ENCODE measurements around the gene TBL1Y.

TBL1Y gene

DNA sequence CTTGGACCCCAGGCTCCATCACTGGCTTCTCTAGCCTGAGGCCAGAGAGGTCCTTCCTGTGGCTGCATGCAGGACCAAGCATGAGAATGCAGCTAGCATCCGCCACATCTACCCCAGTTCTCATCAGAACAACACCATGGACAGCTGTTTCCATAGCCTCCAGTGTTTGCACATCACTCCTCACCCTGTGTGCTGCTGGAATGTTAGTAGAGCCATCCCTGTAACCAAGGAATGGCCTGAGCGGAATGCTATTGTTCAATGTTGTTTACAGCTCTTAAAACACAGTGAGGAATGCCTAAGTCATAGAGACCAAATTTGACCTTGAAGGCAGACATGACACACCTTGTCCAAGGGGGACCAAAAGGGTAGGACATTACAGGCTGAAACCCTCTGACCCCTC is 183.9 kb downstream of the TBL1Y start:
- DNase-seq, result no peak

DNA sequence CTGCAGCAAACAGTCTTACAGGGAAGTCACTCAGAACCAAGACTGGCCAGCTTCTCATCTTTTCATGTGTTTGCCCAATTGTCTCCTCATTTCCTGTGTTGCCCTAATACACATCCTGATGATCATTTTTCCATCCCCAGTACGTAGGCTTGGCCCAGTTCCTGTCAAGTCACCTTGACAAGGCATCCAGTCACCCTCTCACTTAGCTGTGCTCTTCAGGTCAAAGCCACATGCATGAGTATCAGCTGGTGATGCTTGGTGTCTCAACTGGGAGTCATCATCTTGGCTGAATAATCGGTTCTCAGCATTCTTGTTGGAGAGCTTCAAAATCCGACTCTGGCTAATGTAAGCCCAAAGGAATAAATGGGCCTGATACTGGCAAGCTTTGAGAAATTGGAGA is 186.5 kb downstream of the TBL1Y start:
- no peak for DNase-seq

DNA sequence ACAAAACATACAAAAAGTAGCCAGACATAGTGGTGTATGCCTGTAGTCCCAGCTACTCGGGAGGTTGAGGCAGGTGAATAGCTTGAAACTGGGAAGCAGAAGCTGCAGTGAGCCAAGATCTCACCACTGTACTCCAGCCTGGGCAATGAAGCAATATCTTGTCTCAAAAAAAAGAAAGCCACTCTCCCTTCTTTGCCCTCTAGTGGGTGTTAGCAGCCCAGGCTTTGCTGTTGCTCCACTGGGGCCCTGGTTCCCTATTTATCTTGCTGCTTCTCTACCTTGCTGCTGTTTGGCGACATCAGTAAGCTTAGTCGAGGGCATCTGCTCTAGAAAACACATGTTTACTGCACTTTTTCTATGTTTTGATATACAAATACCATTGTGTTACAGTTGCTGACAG is 189.2 kb downstream of the TBL1Y start:
- no peak for DNase-seq

DNA sequence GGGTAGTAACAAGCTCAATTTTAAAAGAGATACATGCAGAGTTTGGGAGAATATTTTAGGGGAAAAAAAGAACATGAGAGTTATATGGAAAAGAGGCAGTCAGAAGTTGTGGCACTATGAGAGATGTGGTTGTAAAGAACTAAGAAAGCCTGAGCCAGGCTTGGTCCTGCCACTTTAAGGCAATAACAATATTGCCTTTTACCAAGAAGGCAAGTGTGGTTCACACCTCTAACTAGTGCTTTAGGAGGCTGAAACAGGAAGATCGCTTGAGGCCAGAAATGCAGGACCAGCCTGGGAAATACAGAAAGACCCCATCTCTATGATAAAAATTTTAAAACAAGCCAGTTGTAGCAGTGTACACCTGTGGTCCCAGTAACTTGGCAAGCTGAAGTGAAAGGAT is 192.2 kb downstream of the TBL1Y start:
- no peak for DNase-seq

DNA sequence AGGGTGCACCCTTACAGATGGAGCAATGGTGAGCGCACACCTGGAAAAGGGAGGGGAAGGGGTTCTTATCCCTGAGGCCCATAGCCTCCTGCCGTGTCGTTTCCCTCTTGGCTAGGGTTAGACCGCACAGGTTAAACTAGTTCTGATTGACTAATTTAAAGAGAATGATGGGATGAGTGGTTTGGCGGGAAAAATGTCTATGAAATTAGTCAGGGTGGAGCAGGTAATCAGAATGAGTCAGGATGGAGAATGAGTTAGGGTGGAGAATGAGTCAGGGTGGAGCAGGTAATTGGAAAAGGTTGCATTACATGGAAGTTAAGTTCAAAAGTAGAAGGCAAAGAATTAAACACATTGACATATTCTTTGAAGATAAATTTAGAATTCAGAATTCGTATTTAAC is 196.7 kb downstream of the TBL1Y start:
- no peak for DNase-seq

DNA sequence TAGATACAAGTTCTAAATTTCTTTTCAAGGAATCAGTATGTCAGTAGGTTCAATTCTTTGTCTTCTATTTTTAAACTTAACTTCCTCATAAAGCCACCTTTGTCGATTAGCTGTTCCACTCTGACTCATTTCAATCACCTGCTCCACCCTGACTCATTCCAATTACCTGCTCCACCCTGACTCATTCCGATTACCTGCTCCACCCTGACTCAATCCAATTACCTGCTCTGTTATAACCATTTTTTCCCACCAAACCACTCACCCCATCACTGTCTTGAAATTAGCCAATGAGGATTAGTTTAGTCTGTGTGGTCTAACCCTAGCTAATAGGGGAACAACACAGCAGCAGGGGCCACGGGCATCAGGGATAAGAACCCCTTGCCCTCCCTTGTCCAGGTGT is 199.6 kb downstream of the TBL1Y start:
- DNase-seq, result no peak

DNA sequence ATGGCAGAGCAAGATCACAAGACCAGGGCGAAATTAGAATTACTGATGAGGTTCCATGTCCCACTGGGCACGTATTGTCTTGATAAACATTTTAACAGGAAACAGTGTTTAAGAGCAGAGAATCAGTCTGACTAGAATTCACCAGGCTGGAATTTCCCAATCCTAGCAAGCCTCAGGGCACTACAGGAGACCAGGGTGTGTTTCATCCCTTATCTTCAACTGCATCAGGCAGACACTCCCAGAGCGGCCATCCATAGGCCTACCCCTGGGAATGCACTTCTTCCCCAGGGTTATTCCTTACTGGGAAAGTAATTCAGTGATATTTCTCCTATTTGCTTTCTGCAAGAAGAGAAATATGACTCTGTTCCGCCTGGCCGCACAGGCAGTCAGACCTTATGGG is 205.4 kb downstream of the TBL1Y start:
- DNase-seq, result no peak

DNA sequence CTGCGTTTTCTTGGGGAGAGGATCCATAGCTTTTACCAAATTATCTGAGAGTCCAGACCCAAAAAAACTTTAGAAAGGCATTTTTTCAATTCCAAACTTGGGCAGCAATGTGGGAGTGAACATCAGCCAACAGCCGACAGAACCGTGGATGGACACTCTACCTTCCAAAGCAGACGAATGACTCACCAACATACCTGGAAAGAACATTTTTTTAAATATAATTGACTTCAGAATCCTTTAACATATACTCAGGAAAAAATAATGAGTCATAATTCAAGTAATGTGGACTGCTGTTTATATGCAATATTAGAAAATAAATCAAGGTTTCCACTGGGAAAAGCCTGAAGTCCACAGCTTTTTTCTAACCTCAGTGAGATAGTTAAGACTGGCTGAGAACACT is 211.7 kb downstream of the TBL1Y start:
- DNase-seq, result no peak

DNA sequence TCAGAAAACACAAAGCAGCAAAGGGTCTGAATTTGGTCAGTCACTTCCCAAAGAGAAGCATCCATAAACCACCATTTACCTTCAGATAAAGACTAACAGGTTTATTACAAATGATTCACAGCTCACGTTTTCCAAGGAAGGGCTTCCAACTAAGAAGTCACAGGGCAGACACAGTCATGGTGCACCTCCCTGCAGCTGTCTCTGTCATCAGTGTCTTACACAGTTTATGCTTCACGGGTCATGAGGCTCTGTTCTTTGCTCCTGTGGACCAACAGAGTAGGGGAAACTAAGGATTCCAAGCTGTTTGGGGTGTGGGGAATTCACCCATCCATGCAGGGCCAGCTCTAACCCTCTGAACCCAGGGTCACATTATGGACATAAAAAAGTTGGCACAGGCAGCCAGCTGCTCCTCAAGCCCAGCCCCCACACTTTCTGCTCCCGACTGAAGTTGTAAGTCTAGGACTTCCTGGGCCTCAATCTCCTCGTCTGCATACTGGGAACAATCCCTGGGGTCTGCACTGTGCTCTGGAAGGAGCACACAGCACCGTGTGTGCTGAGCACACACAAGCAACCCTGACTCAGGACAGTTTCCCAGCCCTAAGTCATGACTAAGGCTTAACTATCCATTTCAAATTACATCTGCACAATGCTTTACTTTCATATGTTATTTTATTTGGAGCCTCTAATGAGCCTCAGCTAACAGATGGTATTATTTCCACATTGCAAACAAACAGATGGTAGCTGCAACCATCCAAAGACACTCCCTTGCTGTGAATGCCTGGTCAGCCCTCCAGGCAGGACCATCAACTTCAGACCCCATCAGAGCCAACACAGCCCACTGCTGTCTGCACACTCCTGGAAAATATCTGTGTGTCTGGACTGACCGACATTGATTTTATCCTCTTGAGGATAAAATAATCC is 214.9 kb downstream of the TBL1Y start:
- no peak for DNase-seq

DNA sequence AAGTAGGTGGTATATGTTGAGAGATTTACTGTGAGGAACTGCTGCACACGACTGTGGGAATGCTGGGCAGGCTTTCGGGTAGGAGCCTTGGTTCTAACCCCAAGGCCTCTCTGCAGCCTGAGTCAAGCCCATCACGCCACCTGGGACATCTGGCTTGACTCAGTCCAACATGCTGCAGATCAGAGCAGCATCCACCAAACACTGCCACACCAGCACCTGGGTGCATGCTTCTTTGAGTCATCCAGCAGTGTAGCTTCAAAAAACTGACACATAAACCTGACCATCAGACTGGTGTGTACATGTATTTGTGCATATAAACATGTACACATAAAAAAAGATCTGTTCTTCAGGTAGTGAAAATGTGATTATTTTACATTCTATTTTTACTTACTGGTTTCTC is 217.7 kb downstream of the TBL1Y start:
- DNase-seq, result no peak

Data from NCI-H1436 (cell line).